IMR-90 (cell line): ENCODE measurements around the gene TRAPPC2L. TPM values are rescaled to one million over a fixed set of nuclear protein-coding genes. Genes with fewer than 3 reads are reported as not detected.

Experiments
- ATAC-seq: fragments of 200-7000 bp; cut with Tn5 transposase; 2 replicates; pipeline ENCODE4 v1.9.1; 2020; ENCODE audit warnings: low read depth, mild to moderate bottlenecking, moderate library complexity
- BruUV-seq: library from RNA; stranded (reverse); fragments of 400-500 nt; replicated peaks from 2 replicates; lab custom pipeline; 2021; lab: Mats Ljungman, UMichigan
- CTCF ChIA-PET: fragments of 300-600 bp; formaldehyde crosslinking; extraction: SDS; loops from one replicate; lab custom pipeline; 2021; ENCODE audit warnings: antibody characterized with exemption; lab: Yijun Ruan, JAX
- POLR2A ChIA-PET: fragments of 300-600 bp; sonication (Branson Sonifier 250); formaldehyde crosslinking; loops from one replicate; lab custom pipeline; 2022; ENCODE audit warnings: antibody characterized with exemption; ENCODE audit not compliant: unreplicated experiment; lab: Charles Lee
- DNase-seq: peaks from one replicate; pipeline ENCODE4 v3.0.0; 2013
- H2AFZ ChIP-seq: replicated peaks from 2 replicates; pipeline ENCODE3; 2013; ENCODE audit warnings: low read length, mild to moderate bottlenecking; ENCODE audit not compliant: poor library complexity
- H2AK5ac ChIP-seq: 2 replicates; pipeline ENCODE4 v1.6.1; 2013; ENCODE audit warnings: low read depth, low read length, inconsistent platforms
- H2AK9ac ChIP-seq: replicated peaks from 2 replicates; pipeline ENCODE3; 2013; ENCODE audit warnings: mild to moderate bottlenecking, low read depth, low read length, moderate library complexity; ENCODE audit not compliant: poor library complexity
- H2BK120ac ChIP-seq: 2 replicates; pipeline ENCODE4 v1.6.1; 2013; ENCODE audit warnings: low read depth, low read length, inconsistent platforms
- H2BK15ac ChIP-seq: 3 replicates; pipeline ENCODE4 v1.6.1; 2013; ENCODE audit warnings: low read depth, low read length, inconsistent platforms
- H2BK20ac ChIP-seq: 2 replicates; pipeline ENCODE4 v1.6.1; 2013; ENCODE audit warnings: low read depth, mild to moderate bottlenecking, inconsistent platforms, low read length, moderate library complexity
- H2BK5ac ChIP-seq: 2 replicates; pipeline ENCODE4 v1.6.1; 2013; ENCODE audit warnings: mild to moderate bottlenecking, low read depth, low read length, inconsistent platforms; ENCODE audit not compliant: poor library complexity, severe bottlenecking
- H3K14ac ChIP-seq: replicated peaks from 2 replicates; pipeline ENCODE4 v1.6.1; 2013; ENCODE audit warnings: low read depth, low read length, inconsistent platforms
- H3K18ac ChIP-seq: 2 replicates; pipeline ENCODE4 v1.6.1; 2013; ENCODE audit warnings: low read depth, low read length, control low read depth
- H3K23ac ChIP-seq: 2 replicates; pipeline ENCODE4 v1.6.1; 2013; ENCODE audit warnings: low read depth, low read length, inconsistent platforms
- H3K27ac ChIP-seq: 2 replicates; pipeline ENCODE4 v1.5.1; 2013; ENCODE audit warnings: mild to moderate bottlenecking, control low read depth, low read length; ENCODE audit not compliant: insufficient read depth
- H3K27me3 ChIP-seq: 2 replicates; pipeline ENCODE4 v1.6.1; 2013; ENCODE audit warnings: low read length; ENCODE audit not compliant: control insufficient read depth, insufficient read depth
- H3K36me3 ChIP-seq: 2 replicates; pipeline ENCODE4 v1.6.1; 2013; ENCODE audit warnings: low read length, mixed read lengths; ENCODE audit not compliant: control insufficient read depth, insufficient read depth
- H3K4ac ChIP-seq: 2 replicates; pipeline ENCODE4 v1.6.1; 2013; ENCODE audit warnings: low read depth, low read length, inconsistent platforms
- H3K4me1 ChIP-seq: 2 replicates; pipeline ENCODE4 v1.6.1; 2013; ENCODE audit warnings: low read length, mixed read lengths; ENCODE audit not compliant: control insufficient read depth, insufficient read depth
- H3K4me2 ChIP-seq: 2 replicates; pipeline ENCODE4 v1.6.1; 2013; ENCODE audit warnings: low read depth, mild to moderate bottlenecking, control low read depth, low read length, moderate library complexity
- H3K4me3 ChIP-seq: 2 replicates; pipeline ENCODE4 v1.5.1; 2013; ENCODE audit warnings: low read depth, mild to moderate bottlenecking, control low read depth, low read length, moderate library complexity; ENCODE audit not compliant: insufficient read depth
- H3K56ac ChIP-seq: 2 replicates; pipeline ENCODE4 v1.6.1; 2013; ENCODE audit warnings: low read length, inconsistent platforms; ENCODE audit not compliant: insufficient read depth; ENCODE audit errors: extremely low read depth
- H3K79me1 ChIP-seq, 2 experiments: 2 replicates each; pipeline ENCODE4 v1.6.1; 2013; ENCODE audit warnings: low read length in 2 of 2, inconsistent platforms in 1 of 2, low read depth in 1 of 2
- H3K9ac ChIP-seq: 2 replicates; pipeline ENCODE4 v1.6.1; 2013; ENCODE audit warnings: low read depth, low read length, control low read depth
- H3K9me1 ChIP-seq: 2 replicates; pipeline ENCODE4 v1.6.1; 2013; ENCODE audit warnings: low read length, inconsistent platforms; ENCODE audit not compliant: insufficient read depth
- H3K9me3 ChIP-seq: 2 replicates; pipeline ENCODE4 v1.6.1; 2013; ENCODE audit warnings: low read length; ENCODE audit not compliant: control insufficient read depth, insufficient read depth
- H4K20me1 ChIP-seq: 2 replicates; pipeline ENCODE4 v1.6.1; 2013; ENCODE audit warnings: low read length, inconsistent platforms; ENCODE audit not compliant: insufficient read depth
- H4K5ac ChIP-seq: 2 replicates; pipeline ENCODE4 v1.6.1; 2013; ENCODE audit warnings: mild to moderate bottlenecking, low read depth, low read length, control low read depth
- H4K8ac ChIP-seq, 2 experiments: 2 replicates each; pipeline ENCODE4 v1.6.1; 2013; ENCODE audit warnings: low read depth in 2 of 2, low read length in 2 of 2, control low read depth in 1 of 2, inconsistent platforms in 1 of 2
- H4K91ac ChIP-seq: 2 replicates; pipeline ENCODE4 v1.6.1; 2013; ENCODE audit warnings: low read depth, low read length, inconsistent platforms; ENCODE audit not compliant: insufficient read depth
- CEBPB ChIP-seq: IDR thresholded peaks from 2 replicates; pipeline ENCODE4 v1.6.1; 2012; ENCODE audit warnings: low read depth, low read length, improper control_type of control experiment
- CTCF ChIP-seq: conservative IDR thresholded peaks from 2 replicates; pipeline ENCODE4 v1.5.1; 2012; ENCODE audit warnings: mild to moderate bottlenecking, low read depth, low read length, improper control_type of control experiment
- ELK1 ChIP-seq: fragments of 150-350 bp; IDR thresholded peaks from 2 replicates; pipeline ENCODE4 v1.6.1; 2016; ENCODE audit warnings: low read depth, mild to moderate bottlenecking, low read length, moderate library complexity, borderline replicate concordance
- MXI1 ChIP-seq: IDR thresholded peaks from 2 replicates; pipeline ENCODE4 v1.6.1; 2012; ENCODE audit warnings: low read depth, mild to moderate bottlenecking, low read length, moderate library complexity, borderline replicate concordance
- POLR2A ChIP-seq: IDR thresholded peaks from 2 replicates; pipeline ENCODE4 v1.6.1; 2012; ENCODE audit warnings: mild to moderate bottlenecking, low read depth, low read length
- RCOR1 ChIP-seq: IDR thresholded peaks from 2 replicates; pipeline ENCODE4 v1.6.1; 2012; ENCODE audit warnings: mild to moderate bottlenecking, low read length, improper control_type of control experiment; ENCODE audit not compliant: insufficient replicate concordance
- WGBS, 2 experiments: methylation state at CpG; one replicate each; pipeline versions ENCODE4 v1.1.5 to v1.1.7; 2013; ENCODE audit warnings: missing lambda C conversion rate in 2 of 2; ENCODE audit not compliant: insufficient read length in 1 of 2; ENCODE audit errors: extremely low coverage in 2 of 2; 5-methylcytosine and 5-hydroxymethylcytosine counted together
- dilution Hi-C: fragments of 300-500 bp; cut with HindIII; formaldehyde crosslinking; loops from one replicate; pipeline ENCODE4 v1.14.3; 2018; ENCODE audit warnings: low sequenced_read_pairs; ENCODE audit not compliant: unreplicated experiment
- in situ Hi-C: fragments of 300-500 bp; cut with MboI; formaldehyde crosslinking; loops from 3 replicates; pipeline ENCODE4 v1.14.3; 2019; ENCODE audit warnings: low sequenced_read_pairs, inconsistent platforms, mixed read lengths
- intact Hi-C: fragments of 100-400 bp; cut with micrococcal nuclease; formaldehyde crosslinking; loops from 2 replicates; pipeline ENCODE4 v1.10.0; 2022
- polyA plus RNA-seq, 3 experiments: library from polyadenylated mRNA; depleted of rRNA; stranded (reverse); fragments of >200 nt; gene quantifications; 2 replicates each; pipeline ENCODE4 v1.2.3, GENCODE V29; 2012; ENCODE audit warnings: low replicate concordance in 1 of 3
- total RNA-seq: library from RNA; depleted of rRNA; stranded (reverse); fragments of >200 nt; gene quantifications from 2 replicates; pipeline ENCODE4 v1.2.3, GENCODE V29; 2012

TRAPPC2L gene
- total and polyA plus RNA-seq, 2 of the 4 experiments (the other 2 are of a cell fraction) = 102 to 109 TPM

GRCh38 chr16:88821168-88821850 is 35.6 kb upstream of the TRAPPC2L start:
- Histone ChIP-seq H2AK5ac (no peak overlapping the region), H2AFZ (no peak overlapping the region), H2BK20ac (no peak overlapping the region), H3K14ac (no peak overlapping the region), H3K9me3 (no peaks in the 10 kb centered on the region), H4K20me1 (no peaks in the 10 kb centered on the region), H3K9ac (no peak overlapping the region), H3K4ac (no peak overlapping the region), H3K79me1 (no peaks in the 10 kb centered on the region), H4K8ac (no peak overlapping the region), H3K56ac (no peak overlapping the region), H3K4me1 (peaks cover 12% of the 10 kb centered on the region), H2BK15ac (no peak overlapping the region), H3K27me3 (no peaks in the 10 kb centered on the region), H2AK9ac (no peak overlapping the region), H3K23ac (no peak overlapping the region), H3K9me1 (peaks cover 5% of the 10 kb centered on the region), H3K4me2 (no peak overlapping the region), H3K36me3 (peaks cover 19% of the 10 kb centered on the region), H3K4me3 (no peak overlapping the region), H2BK120ac (no peak overlapping the region), H3K18ac (no peak overlapping the region), H2BK5ac (no peak overlapping the region), H4K5ac (no peak overlapping the region), H4K91ac (no peak overlapping the region), H3K27ac (no peak overlapping the region)
- dilution Hi-C loops = no loop called here
- no peak for TF ChIP-seq CTCF
- no peak for TF ChIP-seq ELK1
- no peak for TF ChIP-seq POLR2A
- TF ChIP-seq CEBPB = no peak
- no peak for TF ChIP-seq RCOR1
- TF ChIP-seq MXI1 = no peak
- DNase-seq (no peak), ATAC-seq (no peak)
- intact Hi-C loops = no loop called here
- ChIA-PET CTCF (no interaction called here), POLR2A (no interaction called here)
- 87% methylated on average over 13 of the region's 22 CpGs; no CpG with 5 or more reads in 1 of the 2 experiments for WGBS, 2 experiments
- BruUV-seq = no TSS peak
- in situ Hi-C loops = no loop called here
